ENCODE data around the gene AVPR2.

DNA sequence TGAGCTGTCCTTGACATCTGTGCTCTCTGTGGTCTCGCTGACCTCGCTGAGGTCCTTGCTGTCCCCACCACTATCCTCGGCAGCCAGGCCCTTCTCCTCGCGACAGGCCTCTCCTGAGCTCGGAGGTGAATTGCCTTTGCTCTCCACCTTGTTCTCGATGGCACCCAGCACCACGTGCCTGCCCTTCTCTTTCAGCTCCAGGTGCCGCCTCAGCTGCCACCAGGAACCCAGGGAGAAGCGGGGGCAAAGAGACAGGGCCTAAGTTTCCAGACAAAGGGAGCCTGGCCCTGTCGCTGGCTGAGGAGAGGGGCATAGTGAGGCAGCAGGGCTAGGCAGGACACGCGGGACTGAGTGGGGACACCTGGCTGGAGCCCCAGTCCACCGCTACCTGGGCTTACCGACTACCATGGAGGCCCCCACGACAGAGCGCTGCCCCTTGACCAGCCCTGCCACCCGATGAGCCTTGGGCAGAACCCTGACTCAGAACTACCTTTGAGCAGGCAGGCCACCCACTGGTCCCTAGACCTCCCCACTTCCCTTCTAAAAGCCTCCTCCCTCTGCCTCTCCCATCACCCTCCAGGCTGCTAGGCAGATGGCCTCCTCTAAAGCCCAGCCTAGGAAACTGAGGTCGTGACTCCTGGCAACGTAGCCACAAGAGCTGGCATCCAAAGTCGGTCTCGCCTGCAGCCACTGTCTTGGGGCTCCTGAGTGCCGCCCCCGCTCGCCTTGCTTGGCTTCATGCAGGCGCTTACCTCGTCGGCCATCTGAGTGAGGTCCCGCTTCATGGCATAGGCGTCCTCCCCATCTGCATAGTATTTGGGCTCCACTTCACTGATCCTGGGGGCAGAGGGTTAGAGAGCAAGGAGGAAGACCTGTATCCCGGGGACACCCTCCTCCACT, 25.8 kb downstream of the AVPR2 start:
- TF ChIP-seq, protein P1, sequence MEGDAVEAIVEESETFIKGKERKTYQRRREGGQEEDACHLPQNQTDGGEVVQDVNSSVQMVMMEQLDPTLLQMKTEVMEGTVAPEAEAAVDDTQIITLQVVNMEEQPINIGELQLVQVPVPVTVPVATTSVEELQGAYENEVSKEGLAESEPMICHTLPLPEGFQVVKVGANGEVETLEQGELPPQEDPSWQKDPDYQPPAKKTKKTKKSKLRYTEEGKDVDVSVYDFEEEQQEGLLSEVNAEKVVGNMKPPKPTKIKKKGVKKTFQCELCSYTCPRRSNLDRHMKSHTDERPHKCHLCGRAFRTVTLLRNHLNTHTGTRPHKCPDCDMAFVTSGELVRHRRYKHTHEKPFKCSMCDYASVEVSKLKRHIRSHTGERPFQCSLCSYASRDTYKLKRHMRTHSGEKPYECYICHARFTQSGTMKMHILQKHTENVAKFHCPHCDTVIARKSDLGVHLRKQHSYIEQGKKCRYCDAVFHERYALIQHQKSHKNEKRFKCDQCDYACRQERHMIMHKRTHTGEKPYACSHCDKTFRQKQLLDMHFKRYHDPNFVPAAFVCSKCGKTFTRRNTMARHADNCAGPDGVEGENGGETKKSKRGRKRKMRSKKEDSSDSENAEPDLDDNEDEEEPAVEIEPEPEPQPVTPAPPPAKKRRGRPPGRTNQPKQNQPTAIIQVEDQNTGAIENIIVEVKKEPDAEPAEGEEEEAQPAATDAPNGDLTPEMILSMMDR (IDR thresholded peaks at IDR 0.05) = no peak
- no peak for TF ChIP-seq PHF8 (IDR thresholded peaks at IDR 0.05; ENCODE audit: borderline replicate concordance, low read depth)
- TF ChIP-seq, protein P2, sequence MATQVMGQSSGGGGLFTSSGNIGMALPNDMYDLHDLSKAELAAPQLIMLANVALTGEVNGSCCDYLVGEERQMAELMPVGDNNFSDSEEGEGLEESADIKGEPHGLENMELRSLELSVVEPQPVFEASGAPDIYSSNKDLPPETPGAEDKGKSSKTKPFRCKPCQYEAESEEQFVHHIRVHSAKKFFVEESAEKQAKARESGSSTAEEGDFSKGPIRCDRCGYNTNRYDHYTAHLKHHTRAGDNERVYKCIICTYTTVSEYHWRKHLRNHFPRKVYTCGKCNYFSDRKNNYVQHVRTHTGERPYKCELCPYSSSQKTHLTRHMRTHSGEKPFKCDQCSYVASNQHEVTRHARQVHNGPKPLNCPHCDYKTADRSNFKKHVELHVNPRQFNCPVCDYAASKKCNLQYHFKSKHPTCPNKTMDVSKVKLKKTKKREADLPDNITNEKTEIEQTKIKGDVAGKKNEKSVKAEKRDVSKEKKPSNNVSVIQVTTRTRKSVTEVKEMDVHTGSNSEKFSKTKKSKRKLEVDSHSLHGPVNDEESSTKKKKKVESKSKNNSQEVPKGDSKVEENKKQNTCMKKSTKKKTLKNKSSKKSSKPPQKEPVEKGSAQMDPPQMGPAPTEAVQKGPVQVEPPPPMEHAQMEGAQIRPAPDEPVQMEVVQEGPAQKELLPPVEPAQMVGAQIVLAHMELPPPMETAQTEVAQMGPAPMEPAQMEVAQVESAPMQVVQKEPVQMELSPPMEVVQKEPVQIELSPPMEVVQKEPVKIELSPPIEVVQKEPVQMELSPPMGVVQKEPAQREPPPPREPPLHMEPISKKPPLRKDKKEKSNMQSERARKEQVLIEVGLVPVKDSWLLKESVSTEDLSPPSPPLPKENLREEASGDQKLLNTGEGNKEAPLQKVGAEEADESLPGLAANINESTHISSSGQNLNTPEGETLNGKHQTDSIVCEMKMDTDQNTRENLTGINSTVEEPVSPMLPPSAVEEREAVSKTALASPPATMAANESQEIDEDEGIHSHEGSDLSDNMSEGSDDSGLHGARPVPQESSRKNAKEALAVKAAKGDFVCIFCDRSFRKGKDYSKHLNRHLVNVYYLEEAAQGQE (IDR thresholded peaks at IDR 0.05) = no peak
- no peak for TF ChIP-seq NR3C1 (IDR thresholded peaks at IDR 0.05)
- TF ChIP-seq BHLHE40 (IDR thresholded peaks at IDR 0.05; ENCODE audit: low read depth, low read length) = no peak
- TF ChIP-seq JUN (IDR thresholded peaks at IDR 0.05) = no peak
- no peak for TF ChIP-seq JUNB (IDR thresholded peaks at IDR 0.05)
- TF ChIP-seq MAFK (IDR thresholded peaks at IDR 0.05; ENCODE audit: partially characterized antibody) = no peak
- TF ChIP-seq EHMT2 (IDR thresholded peaks at IDR 0.05; ENCODE audit: low read depth) = no peak
- TF ChIP-seq EP300 (IDR thresholded peaks at IDR 0.05) = no peak
- no peak for TF ChIP-seq POLR2A (IDR thresholded peaks at IDR 0.05; ENCODE audit: low read length)
- no peak for TF ChIP-seq HDAC2 (IDR thresholded peaks at IDR 0.05)
